ENCODE results near the gene AGXT.

- TF ChIP-seq CTCF (IDR thresholded peaks at IDR 0.05; ENCODE audit: insufficient read depth, low read length) = no peak
- no peak for TF ChIP-seq SPI1 (IDR thresholded peaks at IDR 0.05; ENCODE audit: borderline replicate concordance, low read depth)
These were observed 56.6 kb downstream of the AGXT start for GRCh38 chr2:240925191-240925567.
